ENCODE results near the gene MAP2K5.

DNA sequence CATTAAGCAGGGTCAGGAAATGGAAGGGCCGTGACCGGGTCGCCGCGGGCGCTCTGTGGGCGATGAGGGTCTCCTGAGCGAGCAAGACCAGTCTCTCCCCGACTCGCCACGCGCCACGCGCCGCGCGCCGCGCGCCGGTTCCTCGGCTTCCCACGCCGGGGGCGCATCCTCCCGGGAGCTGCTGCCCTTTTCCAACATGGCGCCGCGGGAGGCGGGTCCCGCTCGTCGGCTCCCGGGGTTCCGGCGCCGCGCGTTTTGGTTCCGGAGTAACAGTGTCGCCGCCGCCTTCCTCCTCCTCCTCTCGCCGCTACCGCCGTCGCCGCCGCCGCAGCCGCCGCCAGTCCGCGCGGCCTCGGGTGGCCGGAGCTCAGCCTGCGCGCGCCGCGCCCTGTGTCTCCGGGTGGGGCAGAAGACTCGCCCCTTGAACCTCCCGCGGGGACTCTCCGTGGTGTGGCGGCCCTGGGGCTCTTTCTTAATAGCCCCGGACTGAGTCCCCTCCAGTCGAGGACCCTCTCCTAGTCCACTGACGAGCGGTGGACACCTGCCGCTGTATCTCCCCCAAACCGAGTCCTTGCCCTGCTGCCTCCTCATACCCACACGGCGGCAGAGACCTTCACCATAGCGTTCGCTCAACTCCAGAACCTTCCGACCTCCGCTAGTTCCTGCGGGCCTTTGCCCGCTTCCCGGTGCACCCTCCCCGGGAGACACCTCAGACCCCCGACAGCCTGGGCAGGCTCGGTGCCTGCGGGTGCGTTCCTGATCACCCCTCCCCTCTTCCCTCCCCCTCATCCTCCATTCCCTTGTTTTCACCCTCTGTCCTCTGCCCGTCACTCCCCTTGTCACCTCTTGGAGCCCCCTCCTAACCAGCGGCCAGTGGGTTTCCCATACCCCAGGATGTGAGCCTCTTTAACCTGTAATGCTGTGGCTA, at the start of gene MAP2K5:
- no peak for TF ChIP-seq SNAI2 (CRISPR knock-in tag; IDR thresholded peaks at IDR 0.05)
- no peak for TF ChIP-seq ZNF8 (CRISPR knock-in tag; IDR thresholded peaks at IDR 0.05)
- no peak for TF ChIP-seq BACH2 (CRISPR knock-in tag; IDR thresholded peaks at IDR 0.05; ENCODE audit: borderline replicate concordance)
- no peak for TF ChIP-seq GLIS3 (CRISPR knock-in tag; IDR thresholded peaks at IDR 0.05)
- TF ChIP-seq, protein P1, sequence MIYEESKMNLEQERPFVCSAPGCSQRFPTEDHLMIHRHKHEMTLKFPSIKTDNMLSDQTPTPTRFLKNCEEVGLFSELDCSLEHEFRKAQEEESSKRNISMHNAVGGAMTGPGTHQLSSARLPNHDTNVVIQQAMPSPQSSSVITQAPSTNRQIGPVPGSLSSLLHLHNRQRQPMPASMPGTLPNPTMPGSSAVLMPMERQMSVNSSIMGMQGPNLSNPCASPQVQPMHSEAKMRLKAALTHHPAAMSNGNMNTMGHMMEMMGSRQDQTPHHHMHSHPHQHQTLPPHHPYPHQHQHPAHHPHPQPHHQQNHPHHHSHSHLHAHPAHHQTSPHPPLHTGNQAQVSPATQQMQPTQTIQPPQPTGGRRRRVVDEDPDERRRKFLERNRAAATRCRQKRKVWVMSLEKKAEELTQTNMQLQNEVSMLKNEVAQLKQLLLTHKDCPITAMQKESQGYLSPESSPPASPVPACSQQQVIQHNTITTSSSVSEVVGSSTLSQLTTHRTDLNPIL (CRISPR knock-in tag; IDR thresholded peaks at IDR 0.05; ENCODE audit: low read depth), result no peak
- TF ChIP-seq, protein P2, sequence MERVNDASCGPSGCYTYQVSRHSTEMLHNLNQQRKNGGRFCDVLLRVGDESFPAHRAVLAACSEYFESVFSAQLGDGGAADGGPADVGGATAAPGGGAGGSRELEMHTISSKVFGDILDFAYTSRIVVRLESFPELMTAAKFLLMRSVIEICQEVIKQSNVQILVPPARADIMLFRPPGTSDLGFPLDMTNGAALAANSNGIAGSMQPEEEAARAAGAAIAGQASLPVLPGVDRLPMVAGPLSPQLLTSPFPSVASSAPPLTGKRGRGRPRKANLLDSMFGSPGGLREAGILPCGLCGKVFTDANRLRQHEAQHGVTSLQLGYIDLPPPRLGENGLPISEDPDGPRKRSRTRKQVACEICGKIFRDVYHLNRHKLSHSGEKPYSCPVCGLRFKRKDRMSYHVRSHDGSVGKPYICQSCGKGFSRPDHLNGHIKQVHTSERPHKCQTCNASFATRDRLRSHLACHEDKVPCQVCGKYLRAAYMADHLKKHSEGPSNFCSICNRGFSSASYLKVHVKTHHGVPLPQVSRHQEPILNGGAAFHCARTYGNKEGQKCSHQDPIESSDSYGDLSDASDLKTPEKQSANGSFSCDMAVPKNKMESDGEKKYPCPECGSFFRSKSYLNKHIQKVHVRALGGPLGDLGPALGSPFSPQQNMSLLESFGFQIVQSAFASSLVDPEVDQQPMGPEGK (CRISPR knock-in tag; IDR thresholded peaks at IDR 0.05; ENCODE audit: borderline replicate concordance), result no peak
